Fibroblast of lung (primary cell): ENCODE measurements around the gene EXOC5. TPM values are rescaled to one million over a fixed set of nuclear protein-coding genes. Genes with fewer than 3 reads are reported as not detected.
A peak's percentile ranks its signal among the peaks of the same experiment; 100 is the strongest.

Experiments
- DNase-seq, 2 donors: peaks; one replicate each; pipeline versions ENCODE4 v3.0.0 to v3.0.0-alpha.2; 2010; ENCODE audit warnings: low read depth in 2 of 2
- H2AFZ ChIP-seq: 2 replicates; pipeline ENCODE4 v1.5.1; 2012; ENCODE audit warnings: low read length, control low read depth, inconsistent platforms
- H3K27ac ChIP-seq: 2 replicates; pipeline ENCODE4 v1.5.1; 2011; ENCODE audit warnings: low read length, control low read depth; ENCODE audit not compliant: insufficient read depth
- H3K27me3 ChIP-seq: 2 replicates; pipeline ENCODE4 v1.5.1; 2011; ENCODE audit warnings: mild to moderate bottlenecking, low read length; ENCODE audit not compliant: control insufficient read depth, insufficient read depth
- H3K36me3 ChIP-seq: 2 replicates; pipeline ENCODE4 v1.5.1; 2011; ENCODE audit warnings: low read length; ENCODE audit not compliant: control insufficient read depth, insufficient read depth
- H3K4me1 ChIP-seq: 2 replicates; pipeline ENCODE4 v1.5.1; 2011; ENCODE audit warnings: low read length; ENCODE audit not compliant: control insufficient read depth, insufficient read depth; ENCODE audit errors: extremely low read depth
- H3K4me2 ChIP-seq: 2 replicates; pipeline ENCODE4 v1.5.1; 2011; ENCODE audit warnings: low read length, control low read depth; ENCODE audit not compliant: insufficient read depth; ENCODE audit errors: extremely low read depth
- H3K4me3 ChIP-seq, 4 experiments: fragments of 200-600 bp in 1 of 4; sonication (generic) in 1 of 4; replicated peaks in 1 of 4; 2 replicates each; pipeline ENCODE4 v1.5.1; 2011 to 2016; ENCODE audit warnings: low read length in 4 of 4, low read depth in 3 of 4, mild to moderate bottlenecking in 3 of 4, control low read depth in 2 of 4, inconsistent platforms in 1 of 4, mixed read lengths in 1 of 4; ENCODE audit not compliant: insufficient read depth in 1 of 4; ENCODE audit errors: control extremely low read depth in 1 of 4
- H3K79me2 ChIP-seq: 2 replicates; pipeline ENCODE4 v1.5.1; 2012; ENCODE audit warnings: mild to moderate bottlenecking, low read length, inconsistent platforms; ENCODE audit not compliant: control insufficient read depth, insufficient read depth
- H3K9ac ChIP-seq: 2 replicates; pipeline ENCODE4 v1.5.1; 2011; ENCODE audit warnings: mild to moderate bottlenecking, low read length, control low read depth; ENCODE audit not compliant: insufficient read depth
- H3K9me3 ChIP-seq: 2 replicates; pipeline ENCODE4 v1.5.1; 2012; ENCODE audit warnings: low read depth, low read length; ENCODE audit not compliant: control insufficient read depth, insufficient read depth
- H4K20me1 ChIP-seq: 2 replicates; pipeline ENCODE4 v1.5.1; 2011; ENCODE audit warnings: low read length; ENCODE audit not compliant: control insufficient read depth, insufficient read depth; ENCODE audit errors: extremely low read depth
- EZH2 ChIP-seq: IDR thresholded peaks from 2 replicates; pipeline ENCODE4 v1.5.1; 2012; ENCODE audit warnings: low read length, control low read depth, mild to moderate bottlenecking; ENCODE audit errors: missing control alignments
- polyA plus RNA-seq, 2 donors: library from polyadenylated mRNA; depleted of rRNA in 1 of 2; stranded (reverse) in 1 of 2; unstranded in 1 of 2; fragments of >200 nt; gene quantifications; 2 replicates each; pipeline ENCODE4 v1.2.1, GENCODE V29; 2011 to 2012; ENCODE audit warnings: missing spikeins in 1 of 2
- total RNA-seq: library from RNA; depleted of rRNA; stranded (reverse); fragments of >200 nt; gene quantifications from 2 replicates; pipeline ENCODE4 v1.2.1, GENCODE V29; 2014
- TF ChIP-seq, protein P1 (sequence below), 2 donors: IDR thresholded peaks in 1 of 2; conservative IDR thresholded peaks in 1 of 2; 1 replicate in 1 of 2; 2 replicates in 1 of 2; pipeline ENCODE4 v1.5.1; 2011 to 2012; ENCODE audit warnings: low read length in 2 of 2, control low read depth in 1 of 2, inconsistent platforms in 1 of 2, low read depth in 1 of 2, mild to moderate bottlenecking in 1 of 2

Gene EXOC5
- total and polyA plus RNA-seq, 2 donors (not counting 1 experiment from before 2014, with no cell fraction given) = 38.0 to 84.0 TPM

DNA sequence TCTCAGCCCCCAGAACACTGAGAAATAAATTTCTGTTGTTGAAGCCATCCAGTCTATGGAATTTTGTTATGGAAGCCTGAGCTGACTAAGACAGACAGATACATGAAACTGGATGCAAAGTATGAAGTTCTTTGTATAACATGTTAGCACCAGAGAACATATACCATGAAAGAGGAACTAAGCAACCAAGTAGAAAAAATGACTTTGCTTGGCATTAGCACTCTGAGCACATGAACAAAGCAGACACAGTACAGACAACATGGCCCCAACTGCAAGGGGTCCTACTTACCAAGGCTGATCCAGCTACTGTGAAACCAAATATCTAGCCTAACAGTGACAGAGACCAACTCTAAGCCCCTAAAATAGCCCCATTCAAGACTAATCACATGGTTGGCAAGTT is 13.8 kb downstream of the EXOC5 start:
- no peak for DNase-seq
- no peak overlapping the region for H3K27ac ChIP-seq
- H3K27me3 ChIP-seq = no peaks in the 10 kb centered on the region
- peaks cover 80% of the 10 kb centered on the region for H3K79me2 ChIP-seq
- no peak overlapping the region for H3K4me3 ChIP-seq
- TF ChIP-seq, protein P1, sequence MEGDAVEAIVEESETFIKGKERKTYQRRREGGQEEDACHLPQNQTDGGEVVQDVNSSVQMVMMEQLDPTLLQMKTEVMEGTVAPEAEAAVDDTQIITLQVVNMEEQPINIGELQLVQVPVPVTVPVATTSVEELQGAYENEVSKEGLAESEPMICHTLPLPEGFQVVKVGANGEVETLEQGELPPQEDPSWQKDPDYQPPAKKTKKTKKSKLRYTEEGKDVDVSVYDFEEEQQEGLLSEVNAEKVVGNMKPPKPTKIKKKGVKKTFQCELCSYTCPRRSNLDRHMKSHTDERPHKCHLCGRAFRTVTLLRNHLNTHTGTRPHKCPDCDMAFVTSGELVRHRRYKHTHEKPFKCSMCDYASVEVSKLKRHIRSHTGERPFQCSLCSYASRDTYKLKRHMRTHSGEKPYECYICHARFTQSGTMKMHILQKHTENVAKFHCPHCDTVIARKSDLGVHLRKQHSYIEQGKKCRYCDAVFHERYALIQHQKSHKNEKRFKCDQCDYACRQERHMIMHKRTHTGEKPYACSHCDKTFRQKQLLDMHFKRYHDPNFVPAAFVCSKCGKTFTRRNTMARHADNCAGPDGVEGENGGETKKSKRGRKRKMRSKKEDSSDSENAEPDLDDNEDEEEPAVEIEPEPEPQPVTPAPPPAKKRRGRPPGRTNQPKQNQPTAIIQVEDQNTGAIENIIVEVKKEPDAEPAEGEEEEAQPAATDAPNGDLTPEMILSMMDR (conservative IDR thresholded peaks at IDR 0.05 in 1 of 2, IDR thresholded peaks at IDR 0.05 in 1 of 2; ENCODE audit: low read depth in 1 of 2, low read length in 2 of 2) = no peak
- no peak for TF ChIP-seq EZH2
- H3K4me2 ChIP-seq = no peak overlapping the region
- H3K36me3 ChIP-seq = no peaks in the 10 kb centered on the region
- H2AFZ ChIP-seq = no peak overlapping the region
- H3K9ac ChIP-seq = no peak overlapping the region
- peaks cover 2% of the 10 kb centered on the region for H4K20me1 ChIP-seq
- H3K4me1 ChIP-seq = no peaks in the 10 kb centered on the region
- no peaks in the 10 kb centered on the region for H3K9me3 ChIP-seq

DNA sequence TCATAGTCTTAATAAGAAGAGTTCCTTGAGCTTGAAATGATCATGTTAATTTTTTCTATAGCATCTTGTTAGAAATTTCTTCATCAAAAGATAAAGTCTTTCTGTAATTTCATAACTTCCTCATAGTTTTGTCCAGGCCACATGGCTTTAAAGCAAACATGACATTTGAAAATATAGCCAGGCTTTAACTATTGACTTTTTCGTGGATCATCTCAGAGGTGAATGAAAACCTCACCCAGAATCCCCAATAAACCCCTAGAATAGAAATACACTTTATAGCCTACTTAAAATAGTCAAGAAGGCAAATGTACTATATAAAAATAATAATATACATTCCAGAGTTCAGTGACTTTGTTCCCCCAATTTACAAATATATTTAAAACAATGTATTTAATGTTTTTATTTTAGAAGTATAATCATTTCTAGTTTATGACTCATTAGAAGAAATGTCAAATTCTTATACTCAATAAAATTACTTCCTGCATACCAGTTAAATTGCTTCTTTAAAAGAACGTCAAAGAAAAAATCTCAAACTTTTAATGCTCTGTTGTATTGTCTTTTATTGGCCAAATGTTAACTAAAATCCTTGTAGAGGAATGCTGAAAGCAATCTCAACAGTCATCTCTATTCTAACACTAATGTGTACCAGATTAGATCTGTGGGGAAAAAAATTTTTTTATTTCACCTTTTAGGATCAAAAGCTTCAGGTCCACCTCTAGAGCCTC is 21.6 kb downstream of the EXOC5 start:
- H3K27ac ChIP-seq = no peak overlapping the region
- TF ChIP-seq, protein P1 (conservative IDR thresholded peaks at IDR 0.05 in 1 of 2, IDR thresholded peaks at IDR 0.05 in 1 of 2; ENCODE audit: low read depth in 1 of 2, low read length in 2 of 2) = no peak
- no peak for TF ChIP-seq EZH2
- peak in 1 of 2 donors; percentile 18 for DNase-seq
- H3K79me2 ChIP-seq = peaks cover 28% of the 10 kb centered on the region
- H2AFZ ChIP-seq = no peak overlapping the region
- H3K9me3 ChIP-seq = no peaks in the 10 kb centered on the region
- no peaks in the 10 kb centered on the region for H3K27me3 ChIP-seq
- H4K20me1 ChIP-seq = no peaks in the 10 kb centered on the region
- H3K4me2 ChIP-seq = no peak overlapping the region
- no peak overlapping the region for H3K9ac ChIP-seq
- no peaks in the 10 kb centered on the region for H3K36me3 ChIP-seq
- no peak overlapping the region for H3K4me3 ChIP-seq
- H3K4me1 ChIP-seq = no peaks in the 10 kb centered on the region

DNA sequence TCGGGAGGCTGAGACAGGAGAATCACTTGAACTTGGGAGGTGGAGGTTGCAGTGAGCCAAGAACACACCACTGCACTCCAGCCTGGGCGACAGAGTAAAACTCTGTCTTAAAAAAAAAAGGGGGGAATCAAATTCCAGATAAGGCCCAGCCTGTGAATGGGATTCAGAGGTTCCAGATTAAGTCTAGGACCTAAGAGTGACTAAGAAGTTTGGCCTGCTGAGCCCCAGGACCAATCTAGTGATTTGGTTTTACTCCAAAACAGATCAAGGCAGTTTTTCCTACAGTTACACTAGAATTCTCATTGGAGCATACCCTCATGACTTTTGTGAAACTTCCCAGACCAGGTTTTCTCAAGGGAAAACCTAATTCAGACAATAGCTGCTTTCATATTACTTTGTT is 22.8 kb downstream of the EXOC5 start:
- peak in 1 of 2 donors; percentile 23 for DNase-seq

More for the DNA sequence above, 22.8 kb downstream of the EXOC5 start:
- Histone ChIP-seq H2AFZ (no peak overlapping the region), H4K20me1 (no peaks in the 10 kb centered on the region), H3K27me3 (no peaks in the 10 kb centered on the region), H3K4me1 (no peaks in the 10 kb centered on the region), H3K9ac (no peak overlapping the region), H3K36me3 (no peaks in the 10 kb centered on the region), H3K4me2 (no peak overlapping the region), H3K27ac (no peak overlapping the region), H3K4me3 (no peak overlapping the region), H3K79me2 (peaks cover 20% of the 10 kb centered on the region), H3K9me3 (no peaks in the 10 kb centered on the region)
- TF ChIP-seq EZH2 = no peak
- TF ChIP-seq, protein P1 (conservative IDR thresholded peaks at IDR 0.05 in 1 of 2, IDR thresholded peaks at IDR 0.05 in 1 of 2; ENCODE audit: low read depth in 1 of 2, low read length in 2 of 2) = no peak
